NCI-H345 treated with DMSO at 0.1 percent for 48 hours (cell line): ENCODE results near the gene IGSF9B.

ENCODE experiments used
- DNase-seq: peaks from one replicate; lab custom pipeline; 2025; ENCODE audit not compliant: unreplicated experiment; lab: John Stamatoyannopoulos, UW

Gene IGSF9B

GRCh38 chr11:133901999-133902398, 54.8 kb downstream of the IGSF9B start:
- no peak for DNase-seq

GRCh38 chr11:133901316-133901715, 55.5 kb downstream of the IGSF9B start:
- DNase-seq: no peak

GRCh38 chr11:133900176-133901105, 56.3 kb downstream of the IGSF9B start:
- no peak for DNase-seq

GRCh38 chr11:133898770-133899115, 58.0 kb downstream of the IGSF9B start:
- DNase-seq: no peak

GRCh38 chr11:133898031-133898769, 58.6 kb downstream of the IGSF9B start:
- no peak for DNase-seq

GRCh38 chr11:133897331-133897650, 59.5 kb downstream of the IGSF9B start:
- no peak for DNase-seq

- DNase-seq: no peak
These were observed 60.0 kb downstream of the IGSF9B start for GRCh38 chr11:133896642-133897330.

- no peak for DNase-seq
These were observed 60.7 kb downstream of the IGSF9B start for GRCh38 chr11:133896028-133896427.

GRCh38 chr11:133895551-133895950, 61.2 kb downstream of the IGSF9B start:
- DNase-seq: no peak

GRCh38 chr11:133895061-133895479, 61.7 kb downstream of the IGSF9B start:
- DNase-seq: no peak

GRCh38 chr11:133893381-133893780, 63.4 kb downstream of the IGSF9B start:
- no peak for DNase-seq

- DNase-seq: no peak
These were observed 64.0 kb downstream of the IGSF9B start for GRCh38 chr11:133892584-133893380.

- no peak for DNase-seq
These were observed 64.6 kb downstream of the IGSF9B start for GRCh38 chr11:133892126-133892525.

GRCh38 chr11:133889893-133890292, 66.9 kb downstream of the IGSF9B start:
- no peak for DNase-seq

- no peak for DNase-seq
These were observed 67.6 kb downstream of the IGSF9B start for GRCh38 chr11:133889188-133889587.

- DNase-seq: no peak
These were observed 69.0 kb downstream of the IGSF9B start for GRCh38 chr11:133887692-133888332.

GRCh38 chr11:133886029-133886428, 70.7 kb downstream of the IGSF9B start:
- DNase-seq: no peak

- no peak for DNase-seq
These were observed 84.6 kb downstream of the IGSF9B start for GRCh38 chr11:133872160-133872559.

- no peak for DNase-seq
These were observed 89.3 kb downstream of the IGSF9B start for GRCh38 chr11:133867456-133867855.

GRCh38 chr11:133865466-133865865, 91.3 kb downstream of the IGSF9B start:
- DNase-seq: no peak
